Measurements from ENCODE around the gene KCNT1.

DNA sequence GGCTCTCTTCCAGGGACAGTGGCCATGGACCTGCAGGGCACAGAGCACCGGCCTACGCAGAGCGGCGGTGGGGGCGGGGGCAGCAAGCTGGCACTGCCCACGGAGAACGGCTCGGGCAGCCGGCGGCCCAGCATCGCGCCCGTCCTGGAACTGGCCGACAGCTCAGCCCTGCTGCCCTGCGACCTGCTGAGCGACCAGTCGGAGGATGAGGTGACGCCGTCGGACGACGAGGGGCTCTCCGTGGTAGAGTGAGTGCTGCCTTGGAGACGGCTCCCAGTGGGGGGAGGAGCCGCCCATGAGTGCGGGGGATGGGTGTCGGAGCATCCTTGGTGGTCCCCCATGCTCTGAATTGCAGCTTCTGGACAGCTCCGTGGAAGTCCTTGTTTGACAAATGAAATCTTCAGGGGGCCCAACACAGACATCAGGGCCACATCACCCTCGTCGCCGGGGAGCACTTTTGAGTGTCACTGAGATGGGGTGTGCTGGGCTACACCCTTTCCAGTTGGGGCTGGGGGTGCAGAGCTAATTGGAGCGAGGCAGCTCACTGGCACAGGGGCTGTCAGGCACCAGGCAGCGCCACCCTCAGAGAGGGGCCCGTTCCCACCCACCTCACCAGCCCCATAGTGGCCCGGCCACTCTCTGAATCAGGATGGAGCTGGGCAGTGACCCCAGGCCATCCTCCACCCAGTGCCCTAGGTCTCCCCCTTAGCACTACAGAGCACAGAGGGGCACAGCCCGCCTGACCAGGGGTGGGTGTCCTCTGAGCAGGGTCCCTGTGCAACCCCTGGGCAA lies 70.9 kb downstream of the KCNT1 start:
- TF ChIP-seq, protein P1, sequence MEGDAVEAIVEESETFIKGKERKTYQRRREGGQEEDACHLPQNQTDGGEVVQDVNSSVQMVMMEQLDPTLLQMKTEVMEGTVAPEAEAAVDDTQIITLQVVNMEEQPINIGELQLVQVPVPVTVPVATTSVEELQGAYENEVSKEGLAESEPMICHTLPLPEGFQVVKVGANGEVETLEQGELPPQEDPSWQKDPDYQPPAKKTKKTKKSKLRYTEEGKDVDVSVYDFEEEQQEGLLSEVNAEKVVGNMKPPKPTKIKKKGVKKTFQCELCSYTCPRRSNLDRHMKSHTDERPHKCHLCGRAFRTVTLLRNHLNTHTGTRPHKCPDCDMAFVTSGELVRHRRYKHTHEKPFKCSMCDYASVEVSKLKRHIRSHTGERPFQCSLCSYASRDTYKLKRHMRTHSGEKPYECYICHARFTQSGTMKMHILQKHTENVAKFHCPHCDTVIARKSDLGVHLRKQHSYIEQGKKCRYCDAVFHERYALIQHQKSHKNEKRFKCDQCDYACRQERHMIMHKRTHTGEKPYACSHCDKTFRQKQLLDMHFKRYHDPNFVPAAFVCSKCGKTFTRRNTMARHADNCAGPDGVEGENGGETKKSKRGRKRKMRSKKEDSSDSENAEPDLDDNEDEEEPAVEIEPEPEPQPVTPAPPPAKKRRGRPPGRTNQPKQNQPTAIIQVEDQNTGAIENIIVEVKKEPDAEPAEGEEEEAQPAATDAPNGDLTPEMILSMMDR (IDR thresholded peaks at IDR 0.05): no peak
- TF ChIP-seq POLR2A (IDR thresholded peaks at IDR 0.05) (no peak), POLR2AphosphoS5 (IDR thresholded peaks at IDR 0.05; ENCODE audit: insufficient read depth in 1 of 2, low read depth in 1 of 2) (no peak)

Measured in vagina (tissue), 2 donors.